NCI-H2196 (cell line): ENCODE data around the gene VAV3.
"Not testable (repeated sequence)": the region's sequence is repeated elsewhere in the genome, so short reads cannot be mapped to it uniquely, and the experiment has no call there.

Source experiments
- DNase-seq: peaks from one replicate; lab custom pipeline; 2025; ENCODE audit not compliant: unreplicated experiment; lab: John Stamatoyannopoulos, UW

The VAV3 gene

GRCh38 chr1:107895403-107896191 is 69.4 kb downstream of the VAV3 start:
- no peak for DNase-seq

- DNase-seq: no peak
Observed at GRCh38 chr1:107894605-107895004, 70.4 kb downstream of the VAV3 start.

- not testable (repeated sequence) for DNase-seq
Observed at GRCh38 chr1:107893350-107893749, 71.6 kb downstream of the VAV3 start.

- no peak for DNase-seq
Observed at GRCh38 chr1:107889524-107889923, 75.5 kb downstream of the VAV3 start.

- no peak for DNase-seq
Observed at GRCh38 chr1:107883562-107883961, 81.4 kb downstream of the VAV3 start.

- DNase-seq: no peak
Observed at GRCh38 chr1:107879927-107880326, 85.1 kb downstream of the VAV3 start.

GRCh38 chr1:107879346-107879745 is 85.6 kb downstream of the VAV3 start:
- no peak for DNase-seq

GRCh38 chr1:107877745-107878144 is 87.2 kb downstream of the VAV3 start:
- no peak for DNase-seq

GRCh38 chr1:107877092-107877491 is 87.9 kb downstream of the VAV3 start:
- DNase-seq: no peak

GRCh38 chr1:107875689-107876088 is 89.3 kb downstream of the VAV3 start:
- no peak for DNase-seq

- no peak for DNase-seq
Observed at GRCh38 chr1:107874221-107874620, 90.8 kb downstream of the VAV3 start.

- no peak for DNase-seq
Observed at GRCh38 chr1:107871687-107872395, 93.1 kb downstream of the VAV3 start.

GRCh38 chr1:107871259-107871658 is 93.7 kb downstream of the VAV3 start:
- DNase-seq: no peak

GRCh38 chr1:107870696-107871095 is 94.3 kb downstream of the VAV3 start:
- no peak for DNase-seq

- DNase-seq: no peak
Observed at GRCh38 chr1:107867897-107868296, 97.1 kb downstream of the VAV3 start.

GRCh38 chr1:107867422-107867821 is 97.6 kb downstream of the VAV3 start:
- DNase-seq: no peak

GRCh38 chr1:107866870-107867269 is 98.1 kb downstream of the VAV3 start:
- no peak for DNase-seq

GRCh38 chr1:107865627-107866026 is 99.4 kb downstream of the VAV3 start:
- no peak for DNase-seq

GRCh38 chr1:107863342-107863741 is 101.6 kb downstream of the VAV3 start:
- no peak for DNase-seq

- DNase-seq: no peak
Observed at GRCh38 chr1:107862064-107862463, 102.9 kb downstream of the VAV3 start.

- DNase-seq: no peak
Observed at GRCh38 chr1:107858323-107858722, 106.7 kb downstream of the VAV3 start.

- no peak for DNase-seq
Observed at GRCh38 chr1:107851418-107851817, 113.6 kb downstream of the VAV3 start.
